NCI-H748 (cell line): ENCODE measurements around the gene FPGS.
"Not testable (repeated sequence)": the region's sequence is repeated elsewhere in the genome, so short reads cannot be mapped to it uniquely, and the experiment has no call there.

Experiments
- DNase-seq: peaks from one replicate; lab custom pipeline; 2025; ENCODE audit not compliant: unreplicated experiment; lab: John Stamatoyannopoulos, UW

The FPGS gene

GRCh38 chr9:127770905-127771569 lies 31.6 kb upstream of the FPGS start:
- DNase-seq: peak; percentile 98

DNA sequence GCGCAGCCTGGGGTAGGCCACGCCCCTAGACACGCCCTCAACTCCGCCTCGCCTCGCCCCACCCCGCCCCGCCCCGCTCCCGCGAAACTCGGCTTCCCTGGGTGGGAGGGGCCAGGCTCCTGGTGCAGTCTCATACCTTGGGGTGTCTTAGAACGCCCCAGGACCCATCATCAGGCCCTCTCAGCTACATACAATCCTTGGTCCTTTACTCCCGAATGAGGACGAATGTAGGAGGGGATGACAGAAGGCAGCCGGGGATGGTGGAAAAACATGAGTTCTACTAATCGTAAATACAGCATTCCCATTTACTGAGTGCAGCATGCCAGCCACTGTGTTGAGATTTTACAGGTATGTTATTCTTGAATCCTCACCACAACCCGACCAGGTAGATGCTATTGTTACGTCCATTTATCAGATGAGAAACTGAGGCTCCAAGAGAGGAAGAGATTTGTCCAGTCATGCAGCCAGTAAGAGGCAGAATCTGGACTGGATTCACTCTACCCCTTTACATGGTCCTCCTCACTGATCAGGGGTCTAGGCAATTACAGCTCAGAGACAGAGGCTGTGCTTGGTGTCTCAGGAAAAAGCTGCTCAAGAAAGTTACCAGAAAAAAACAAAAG lies 31.0 kb upstream of the FPGS start:
- no peak for DNase-seq

- no peak for DNase-seq
Observed at GRCh38 chr9:127772603-127773002, 30.1 kb upstream of the FPGS start.

GRCh38 chr9:127773272-127773671 lies 29.4 kb upstream of the FPGS start:
- no peak for DNase-seq

DNA sequence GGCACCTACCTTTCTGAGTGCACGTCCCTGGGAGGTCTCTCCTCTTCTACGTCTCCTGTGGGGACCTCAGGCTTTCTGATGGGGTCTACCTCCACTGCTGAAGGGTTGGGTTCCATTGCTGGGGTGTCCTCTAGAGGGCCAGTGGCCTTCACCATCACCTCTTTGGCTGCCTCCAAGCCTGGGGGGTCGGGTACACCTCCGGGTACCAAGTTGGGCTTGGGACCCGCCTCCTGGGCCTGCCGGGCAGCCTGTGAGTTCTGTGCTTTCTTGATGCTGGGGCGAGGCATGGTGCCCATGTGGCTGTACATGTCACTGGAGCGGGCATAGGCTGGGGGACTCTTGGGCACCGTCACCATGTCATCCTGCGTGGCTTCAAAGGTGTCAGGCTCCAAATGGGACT lies 28.7 kb upstream of the FPGS start:
- DNase-seq: no peak

DNA sequence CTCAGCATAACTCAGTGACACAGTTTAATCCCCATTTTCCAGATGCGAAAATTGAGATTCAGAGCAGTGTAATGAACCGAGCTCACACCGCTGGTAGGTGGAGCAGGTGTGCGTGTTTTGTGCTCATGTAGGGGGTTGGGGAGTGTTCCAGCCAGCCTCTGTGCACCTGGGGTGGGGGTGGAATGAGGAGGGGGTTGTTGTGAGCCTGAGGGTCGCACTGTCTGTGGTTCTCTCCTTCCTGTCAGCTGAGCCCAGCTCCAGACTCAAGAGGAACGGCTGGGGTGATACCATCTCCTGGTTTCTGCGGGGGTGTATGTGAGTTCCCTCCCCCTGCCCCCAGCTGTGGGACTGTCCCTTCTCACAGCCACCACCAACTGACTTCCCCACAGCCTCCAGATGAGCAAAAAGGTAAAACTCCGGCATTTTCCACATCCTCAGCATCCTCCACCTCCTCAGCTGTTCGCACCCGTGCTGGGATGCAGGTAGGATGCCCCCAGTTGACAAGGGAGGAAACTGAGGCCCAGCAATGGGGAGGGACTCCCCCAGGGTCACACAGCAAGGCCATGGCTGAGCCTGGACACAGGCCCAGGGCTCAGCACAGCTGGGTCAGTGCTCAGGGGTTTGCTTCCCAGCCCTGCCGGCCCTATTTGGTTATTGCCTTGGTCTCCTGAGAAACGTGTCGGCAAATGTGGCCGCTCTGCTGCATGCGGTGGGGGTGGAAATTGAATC lies 26.3 kb upstream of the FPGS start:
- DNase-seq: peak; percentile 26

DNA sequence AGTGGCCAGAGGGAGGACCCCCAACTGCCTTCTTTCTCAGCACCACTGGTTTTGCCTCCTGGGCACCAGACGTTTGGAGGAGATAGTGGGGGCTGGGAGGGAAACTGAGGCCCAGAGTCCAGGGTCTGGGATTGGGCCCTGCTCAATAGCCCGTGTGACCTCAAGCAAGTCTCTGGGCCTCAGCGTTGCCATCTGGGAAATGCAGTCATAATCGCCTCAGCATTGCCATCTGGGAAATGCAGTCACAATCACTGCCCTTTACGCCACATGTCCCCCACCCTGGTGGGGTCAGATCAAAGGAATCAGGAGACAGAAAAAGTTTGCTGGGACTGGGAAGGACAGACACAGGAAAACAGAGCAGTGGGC lies 25.8 kb upstream of the FPGS start:
- DNase-seq: no peak

DNA sequence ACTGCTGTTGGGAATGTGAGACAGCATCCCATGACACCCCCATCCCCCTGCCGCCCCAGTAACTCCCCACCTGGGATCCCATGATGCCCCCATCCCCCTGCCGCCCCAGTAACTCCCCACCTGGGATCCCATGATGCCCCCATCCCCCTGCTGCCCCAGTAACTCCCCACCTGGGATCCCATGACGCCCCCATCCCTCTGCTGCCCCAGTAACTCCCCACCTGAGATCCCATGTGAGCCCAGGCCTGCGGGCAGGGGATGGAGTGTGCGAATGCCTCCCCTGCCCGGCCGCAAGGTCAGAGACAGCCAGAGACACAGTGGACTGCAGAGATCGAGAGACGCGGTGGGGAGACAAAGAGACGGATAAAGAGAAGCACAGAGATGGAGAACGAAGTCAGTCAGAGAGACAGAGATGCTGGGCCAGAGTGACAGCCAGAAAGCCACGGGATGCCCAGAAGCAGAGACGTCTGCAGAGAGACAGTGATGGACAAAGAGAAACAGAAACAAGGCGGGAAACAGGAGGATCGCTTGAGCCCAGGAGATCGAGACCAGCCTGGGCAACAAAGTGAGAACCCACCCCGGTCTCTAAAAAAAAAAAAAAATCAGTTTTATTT lies 25.2 kb upstream of the FPGS start:
- DNase-seq: no peak

DNA sequence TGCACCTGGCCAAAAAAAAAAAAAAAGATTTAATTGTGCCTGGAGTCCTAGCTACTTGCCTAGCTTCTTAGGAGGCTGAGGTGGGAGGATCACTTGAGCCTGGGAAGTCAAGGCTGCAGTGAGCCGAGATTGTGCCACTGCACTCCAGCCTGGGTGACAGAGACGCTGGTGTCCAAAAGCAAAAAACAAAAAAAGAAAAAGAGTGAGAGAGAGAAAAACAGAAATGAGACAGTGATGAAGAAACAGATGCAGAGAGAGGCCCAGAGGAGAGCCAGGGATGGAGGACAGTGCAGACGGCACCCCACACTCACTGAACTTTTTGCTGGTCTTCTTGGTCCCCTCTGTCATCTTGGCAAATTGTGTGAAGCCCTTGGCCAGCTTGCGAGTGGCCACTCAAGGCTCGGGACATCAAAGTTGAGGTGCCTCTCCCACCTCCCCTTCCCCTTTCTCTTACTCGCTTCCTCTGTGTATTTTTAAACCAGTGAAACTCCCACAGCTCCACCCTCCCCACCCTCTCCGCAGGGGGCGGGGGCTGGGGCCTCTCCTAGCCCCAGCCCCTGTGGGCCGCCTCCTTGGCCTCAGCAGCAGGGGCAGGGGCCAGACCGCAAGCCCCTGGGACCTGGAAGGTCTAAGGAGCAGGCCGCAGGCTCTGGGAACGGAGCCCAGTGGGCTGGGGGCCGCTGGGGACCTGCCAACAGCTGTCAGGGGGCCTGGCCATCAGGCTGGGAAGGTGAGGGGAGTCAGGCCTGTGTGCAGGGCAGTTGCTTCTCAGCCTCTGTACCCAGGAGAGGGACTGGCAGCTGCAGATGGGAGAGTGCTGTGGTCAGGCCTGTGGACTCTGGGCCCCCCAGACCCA lies 24.2 kb upstream of the FPGS start, which contains the start of gene SH2D3C:
TSS of gene SH2D3C (minus strand) at position 387 of the 856 bp plus-strand sequence. CDS start at position 348, 39 bp downstream.
- DNase-seq: no peak

GRCh38 chr9:127779136-127779981 lies 23.3 kb upstream of the FPGS start:
- DNase-seq: no peak

DNA sequence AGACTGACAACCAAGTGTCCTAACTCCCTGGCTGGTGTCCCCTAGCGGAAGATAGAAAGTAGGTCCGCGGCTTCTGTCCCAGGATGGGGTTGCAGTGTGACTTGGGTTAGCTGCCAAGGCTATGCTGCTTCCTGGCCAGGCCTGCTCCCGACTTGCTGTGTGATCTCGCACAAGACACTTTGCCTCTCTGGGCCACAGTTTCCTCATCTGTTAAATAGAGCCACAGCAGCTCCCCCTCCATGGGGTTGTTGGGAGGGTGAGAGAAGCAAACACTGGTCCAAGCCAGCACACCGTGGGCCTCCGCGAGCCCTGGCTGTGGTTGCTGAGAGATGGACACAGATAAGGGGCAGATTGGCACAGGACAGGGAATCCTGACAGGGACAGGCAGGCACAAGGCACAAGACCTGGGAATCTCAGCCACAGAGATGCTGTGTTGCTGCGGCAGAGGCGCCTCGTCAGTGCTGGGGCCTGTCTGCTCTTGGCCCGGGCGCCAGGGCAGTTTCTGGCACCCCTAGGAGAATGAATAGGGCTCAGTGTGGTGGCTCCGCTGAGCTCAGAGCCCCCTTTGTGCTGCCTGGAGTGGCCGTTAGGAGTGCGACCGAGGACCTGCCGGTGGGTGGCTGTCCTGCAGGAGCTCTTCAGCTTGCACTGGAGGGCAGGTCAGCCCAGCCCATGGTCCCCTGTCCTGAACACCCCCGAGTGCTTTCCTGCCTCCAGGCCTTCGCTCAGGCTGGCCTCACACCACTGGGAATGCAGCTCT lies 22.4 kb upstream of the FPGS start:
- no peak for DNase-seq

- not testable (repeated sequence) for DNase-seq
Observed at GRCh38 chr9:127780909-127781308, 21.8 kb upstream of the FPGS start.

GRCh38 chr9:127781806-127782205 lies 20.9 kb upstream of the FPGS start:
- DNase-seq: no peak

- no peak for DNase-seq
Observed at GRCh38 chr9:127783111-127784008, 19.3 kb upstream of the FPGS start.

GRCh38 chr9:127785023-127785932 lies 17.4 kb upstream of the FPGS start:
- DNase-seq: peak; percentile 89

DNA sequence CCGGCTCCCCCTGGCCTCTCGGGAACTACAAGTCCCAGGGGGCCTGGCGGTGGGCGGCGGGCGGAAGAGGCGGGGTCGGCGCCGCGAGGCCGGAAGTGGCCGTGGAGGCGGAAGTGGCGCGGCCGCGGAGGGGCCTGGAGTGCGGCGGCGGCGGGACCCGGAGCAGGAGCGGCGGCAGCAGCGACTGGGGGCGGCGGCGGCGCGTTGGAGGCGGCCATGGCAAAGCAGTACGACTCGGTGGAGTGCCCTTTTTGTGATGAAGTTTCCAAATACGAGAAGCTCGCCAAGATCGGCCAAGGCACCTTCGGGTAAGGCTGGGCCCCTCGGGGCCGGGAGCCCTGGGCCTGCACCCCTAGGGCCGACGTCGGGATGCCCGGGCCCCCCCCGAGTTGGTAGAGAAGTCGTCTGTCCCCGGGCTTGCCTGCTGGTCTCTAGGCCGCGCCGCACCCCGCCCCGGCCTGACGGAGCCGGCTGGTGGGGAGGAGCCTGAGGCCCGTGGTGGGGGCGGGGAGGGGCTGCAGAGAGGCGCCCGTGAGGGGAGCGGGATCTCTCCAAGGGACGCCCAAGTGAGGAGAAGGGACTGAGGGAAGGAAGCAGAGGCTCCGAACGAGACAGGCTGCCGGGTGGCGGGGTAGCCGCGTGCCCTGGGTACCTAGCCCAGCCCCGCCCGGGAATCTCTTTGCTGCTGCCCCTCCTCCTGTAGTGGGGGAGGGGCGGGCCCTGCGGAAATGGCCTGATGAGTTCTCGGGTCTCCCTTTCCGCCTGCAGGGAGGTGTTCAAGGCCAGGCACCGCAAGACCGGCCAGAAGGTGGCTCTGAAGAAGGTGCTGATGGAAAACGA lies 16.5 kb upstream of the FPGS start, which contains the start of gene CDK9:
TSS of gene CDK9 (plus strand) at position 102 of the 840 bp plus-strand sequence. CDS start at position 217, 115 bp downstream.
- peak; percentile 90 for DNase-seq
